GM12878 (cell line): ENCODE measurements around the gene RAPGEF3. TPM values are rescaled to one million over a fixed set of nuclear protein-coding genes. Genes with fewer than 3 reads are reported as not detected.

Source experiments
- ATAC-seq: fragments of 200-7000 bp; cut with Tn5 transposase; 3 replicates; pipeline ENCODE4 v1.9.1; 2020; ENCODE audit warnings: mild to moderate bottlenecking, moderate library complexity
- BruUV-seq: library from RNA; stranded (reverse); fragments of 400-500 nt; replicated peaks from 2 replicates; lab custom pipeline; 2021; lab: Mats Ljungman, UMichigan
- CTCF ChIA-PET: fragments of 300-600 bp; sonication (Branson Sonifier 250); formaldehyde crosslinking; extraction: SDS; loops from one replicate; lab custom pipeline; 2021; ENCODE audit warnings: inconsistent platforms; lab: Yijun Ruan, JAX
- POLR2A ChIA-PET: fragments of 350-600 bp; formaldehyde crosslinking; extraction: SDS; loops from one replicate; lab custom pipeline; 2021; ENCODE audit warnings: inconsistent platforms; lab: Charles Lee
- RAD21 ChIA-PET: fragments of 300-600 bp; sonication (Branson Sonifier 250); formaldehyde crosslinking; loops from one replicate; lab custom pipeline; 2023; ENCODE audit warnings: antibody characterized with exemption; ENCODE audit not compliant: unreplicated experiment; lab: Charles Lee
- SMC1A ChIA-PET: fragments of 300-600 bp; sonication (Branson Sonifier 250); formaldehyde crosslinking; loops from one replicate; lab custom pipeline; 2023; ENCODE audit not compliant: unreplicated experiment, uncharacterized antibody; lab: Charles Lee
- DNase-seq: peaks from one replicate; pipeline ENCODE4 v3.0.0-alpha.2; 2011; ENCODE audit warnings: low read depth, low spot score
- FAIRE-seq: peaks from 3 replicates; lab custom pipeline; 2011; peaks lifted over from hg19 to GRCh38; lab: Jason Lieb, UNC
- H2AFZ ChIP-seq: 2 replicates; pipeline ENCODE4 v1.6.0; 2011; ENCODE audit warnings: low read depth, low read length, control low read depth; ENCODE audit not compliant: control insufficient read depth
- H3K27ac ChIP-seq: 2 replicates; pipeline ENCODE4 v1.5.1; 2011; ENCODE audit warnings: control low read depth; ENCODE audit not compliant: control insufficient read depth, insufficient read depth
- H3K27me3 ChIP-seq, 2 experiments: replicated peaks in 1 of 2; 2 replicates each; pipeline versions ENCODE4 v1.6.0 to v1.6.1; 2011; ENCODE audit warnings: low read length in 1 of 2; ENCODE audit not compliant: control insufficient read depth in 2 of 2, insufficient read depth in 2 of 2
- H3K36me3 ChIP-seq, 2 experiments: 2 replicates each; pipeline ENCODE4 v1.5.1; 2011; ENCODE audit warnings: low read length in 1 of 2; ENCODE audit not compliant: control insufficient read depth in 2 of 2, insufficient read depth in 2 of 2
- H3K4me1 ChIP-seq: 2 replicates; pipeline ENCODE4 v1.6.1; 2011; ENCODE audit warnings: mild to moderate bottlenecking, low read length, moderate library complexity, mixed read lengths; ENCODE audit not compliant: control insufficient read depth, insufficient read depth
- H3K4me2 ChIP-seq: 2 replicates; pipeline ENCODE4 v1.6.0; 2011; ENCODE audit warnings: control low read depth; ENCODE audit not compliant: control insufficient read depth, insufficient read depth
- H3K4me3 ChIP-seq: fragments of 200-600 bp; sonication (generic); 2 replicates; pipeline ENCODE4 v1.5.1; 2016
- H3K79me2 ChIP-seq: 2 replicates; pipeline ENCODE4 v1.6.0; 2011; ENCODE audit warnings: low read length; ENCODE audit not compliant: control insufficient read depth, insufficient read depth
- H3K9ac ChIP-seq: 2 replicates; pipeline ENCODE4 v1.8.0; 2011; ENCODE audit warnings: low read length, control low read depth, mixed read lengths; ENCODE audit not compliant: control insufficient read depth, insufficient read depth
- H3K9me3 ChIP-seq: replicated peaks from 3 replicates; pipeline ENCODE4 v1.5.1; 2011; ENCODE audit warnings: mild to moderate bottlenecking, low read length; ENCODE audit not compliant: control insufficient read depth, insufficient read depth
- H4K20me1 ChIP-seq: 2 replicates; pipeline ENCODE4 v1.6.0; 2011; ENCODE audit not compliant: control insufficient read depth, insufficient read depth
- POLR2A ChIP-seq: IDR thresholded peaks from 2 replicates; pipeline ENCODE4 v1.6.1; 2011; ENCODE audit warnings: low read depth, mild to moderate bottlenecking, low read length
- YY1 ChIP-seq: IDR thresholded peaks from 2 replicates; pipeline ENCODE4 v1.6.1; 2011; ENCODE audit warnings: low read depth, mild to moderate bottlenecking, low read length
- WGBS: methylation state at CpG from one replicate; pipeline ENCODE4 v1.1.6; 2016; ENCODE audit warnings: low lambda C conversion rate; ENCODE audit not compliant: insufficient replicate concordance, insufficient coverage; ENCODE audit errors: missing lambda C conversion rate; 5-methylcytosine and 5-hydroxymethylcytosine counted together
- in situ Hi-C: fragments of 300-500 bp; cut with MboI; formaldehyde crosslinking; loops from 9 replicates; pipeline ENCODE4 v1.14.3; 2018; ENCODE audit warnings: mixed read lengths
- intact Hi-C: fragments of 100-400 bp; cut with micrococcal nuclease; formaldehyde crosslinking; loops from one replicate; pipeline ENCODE4 v1.14.2; 2022; ENCODE audit not compliant: unreplicated experiment
- polyA plus RNA-seq, 11 experiments: library from polyadenylated mRNA; depleted of rRNA in 4 of 11; unstranded in 6 of 11; stranded (reverse) in 5 of 11; fragments of >200 nt; fragmentation: Nextera tagmentation in 4 of 11; fragmentation: Illumina TruSeq in 1 of 11; extraction: Ambion mirVana in 4 of 11; extraction: Trizol in 1 of 11; gene quantifications; 1 replicate in 1 of 11; 2 replicates in 10 of 11; pipeline versions ENCODE4 v1.2.1 to v1.2.3, GENCODE V29; 2011 to 2016; ENCODE audit warnings: inconsistent platforms in 2 of 11, missing spikeins in 2 of 11, low read depth in 1 of 11
- total RNA-seq, 4 experiments: library from RNA; depleted of rRNA in 3 of 4; stranded (reverse); fragments of >200 nt in 3 of 4; fragmentation: Illumina TruSeq in 1 of 4; extraction: Trizol in 1 of 4; gene quantifications; 2 replicates each; pipeline versions ENCODE4 v1.2.1 to v1.2.3, GENCODE V29; 2013 to 2021
- TF ChIP-seq, protein P1 (sequence below): fragments of 450-650 bp; IDR thresholded peaks from 2 replicates; pipeline ENCODE4 v1.6.1; 2017; ENCODE audit warnings: mild to moderate bottlenecking, moderate library complexity

RAPGEF3 gene
- total and polyA plus RNA-seq, 10 of the 15 experiments (the other 5 are each of a cell fraction or from before 2014, with no cell fraction given) = 0.02 to 0.92 (median 0.31) TPM; not detected in 2

- TF ChIP-seq, protein P1, sequence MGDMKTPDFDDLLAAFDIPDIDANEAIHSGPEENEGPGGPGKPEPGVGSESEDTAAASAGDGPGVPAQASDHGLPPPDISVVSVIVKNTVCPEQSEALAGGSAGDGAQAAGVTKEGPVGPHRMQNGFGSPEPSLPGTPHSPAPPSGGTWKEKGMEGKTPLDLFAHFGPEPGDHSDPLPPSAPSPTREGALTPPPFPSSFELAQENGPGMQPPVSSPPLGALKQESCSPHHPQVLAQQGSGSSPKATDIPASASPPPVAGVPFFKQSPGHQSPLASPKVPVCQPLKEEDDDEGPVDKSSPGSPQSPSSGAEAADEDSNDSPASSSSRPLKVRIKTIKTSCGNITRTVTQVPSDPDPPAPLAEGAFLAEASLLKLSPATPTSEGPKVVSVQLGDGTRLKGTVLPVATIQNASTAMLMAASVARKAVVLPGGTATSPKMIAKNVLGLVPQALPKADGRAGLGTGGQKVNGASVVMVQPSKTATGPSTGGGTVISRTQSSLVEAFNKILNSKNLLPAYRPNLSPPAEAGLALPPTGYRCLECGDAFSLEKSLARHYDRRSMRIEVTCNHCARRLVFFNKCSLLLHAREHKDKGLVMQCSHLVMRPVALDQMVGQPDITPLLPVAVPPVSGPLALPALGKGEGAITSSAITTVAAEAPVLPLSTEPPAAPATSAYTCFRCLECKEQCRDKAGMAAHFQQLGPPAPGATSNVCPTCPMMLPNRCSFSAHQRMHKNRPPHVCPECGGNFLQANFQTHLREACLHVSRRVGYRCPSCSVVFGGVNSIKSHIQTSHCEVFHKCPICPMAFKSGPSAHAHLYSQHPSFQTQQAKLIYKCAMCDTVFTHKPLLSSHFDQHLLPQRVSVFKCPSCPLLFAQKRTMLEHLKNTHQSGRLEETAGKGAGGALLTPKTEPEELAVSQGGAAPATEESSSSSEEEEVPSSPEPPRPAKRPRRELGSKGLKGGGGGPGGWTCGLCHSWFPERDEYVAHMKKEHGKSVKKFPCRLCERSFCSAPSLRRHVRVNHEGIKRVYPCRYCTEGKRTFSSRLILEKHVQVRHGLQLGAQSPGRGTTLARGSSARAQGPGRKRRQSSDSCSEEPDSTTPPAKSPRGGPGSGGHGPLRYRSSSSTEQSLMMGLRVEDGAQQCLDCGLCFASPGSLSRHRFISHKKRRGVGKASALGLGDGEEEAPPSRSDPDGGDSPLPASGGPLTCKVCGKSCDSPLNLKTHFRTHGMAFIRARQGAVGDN = no peak
Observed at GRCh38 chr12:47781479-47782371, 23.0 kb upstream of the RAPGEF3 start (continued).

- Histone ChIP-seq H3K27ac (no peak overlapping the region), H4K20me1 (no peaks in the 10 kb centered on the region), H3K4me3 (no peak overlapping the region), H2AFZ (no peak overlapping the region), H3K9ac (no peak overlapping the region), H3K9me3 (no peaks in the 10 kb centered on the region), H3K27me3 (no peaks in the 10 kb centered on the region)
- BruUV-seq = no TSS peak
- no peak for DNase-seq
- 62% methylated on average over 11 of the region's 11 CpGs for WGBS
- CTCF ChIA-PET = interaction anchor here (0.6 to 19.3 kb wide), 13 partner anchors 12 to 1122 kb away, joined by 3 to 814 read pairs (median 7); partner anchors contain the start of gene RAPGEF3
- TF ChIP-seq YY1 = no peak
- TF ChIP-seq POLR2A = 0 out of 2 replicates have a peak, but pooled peaks have one; percentile 29
- TF ChIP-seq, all 136 proteins: peak for 1
- ATAC-seq (no peak), FAIRE-seq (no peak)
- H3K36me3 ChIP-seq = no peaks in the 10 kb centered on the region
- in situ Hi-C loops = loop anchor here (5.0 kb wide), 2 partner anchors 68 to 128 kb away; no protein-coding TSS in a partner anchor
- ChIA-PET POLR2A (interaction anchor here (0.7 kb wide), 2 partner anchors 33 to 59 kb away, joined by 3 to 5 read pairs; no protein-coding TSS in a partner anchor), RAD21 (interaction anchor here (1.0 to 9.0 kb wide), 9 partner anchors 10 to 128 kb away, joined by 3 to 120 read pairs (median 9); no protein-coding TSS in a partner anchor), SMC1A (interaction anchor here (0.8 to 11.3 kb wide), 6 partner anchors 13 to 383 kb away, joined by 3 to 139 read pairs (median 4); no protein-coding TSS in a partner anchor)
- intact Hi-C loops = loop anchor here (1.0 to 10.0 kb wide), 5 partner anchors 38 to 745 kb away; no protein-coding TSS in a partner anchor
- H3K4me1 ChIP-seq = peaks cover 7% of the 10 kb centered on the region; the same call in 1 of the 2 replicates
- H3K79me2 ChIP-seq = no peaks in the 10 kb centered on the region
- H3K4me2 ChIP-seq = no peak overlapping the region
Observed at GRCh38 chr12:47779943-47780504, 21.3 kb upstream of the RAPGEF3 start.
